ENCODE results near the gene SCAF1. TPM values are rescaled to one million over a fixed set of nuclear protein-coding genes. Genes with fewer than 3 reads are reported as not detected.
A peak's percentile ranks its signal among the peaks of the same experiment; 100 is the strongest.

The SCAF1 gene
- total and polyA plus RNA-seq, 9 of the 15 experiments (the other 6 are each of a cell fraction or from before 2014, with no cell fraction given): 0.20 to 79.0 (median 4.9) TPM

- TF ChIP-seq GTF3C2 (IDR thresholded peaks at IDR 0.05; ENCODE audit: borderline replicate concordance, extremely low read depth, insufficient read length) (peak; percentile 80), SAFB (IDR thresholded peaks at IDR 0.05; ENCODE audit: borderline replicate concordance, low read depth, low read length) (no peak), KLF16 (IDR thresholded peaks at IDR 0.05) (no peak), KDM1A (IDR thresholded peaks at IDR 0.05) (peak; percentile 93 to 97), DMBX1 (CRISPR knock-in tag; IDR thresholded peaks at IDR 0.05; ENCODE audit: borderline replicate concordance) (no peak), NFE2L1 (tag; IDR thresholded peaks at IDR 0.05; ENCODE audit: borderline replicate concordance, low read depth) (no peak), ASH1L (IDR thresholded peaks at IDR 0.05; ENCODE audit: borderline replicate concordance, low read depth, partially characterized antibody) (peak; percentile 84), RFX7 (CRISPR knock-in tag; IDR thresholded peaks at IDR 0.05) (no peak), POLR2AphosphoS5 (IDR thresholded peaks at IDR 0.05; ENCODE audit: control insufficient read depth, insufficient read depth, low read depth, low read length) (peak; percentile 80), ETV5 (CRISPR knock-in tag; IDR thresholded peaks at IDR 0.05; ENCODE audit: low read depth) (no peak), ZNF436 (CRISPR knock-in tag; IDR thresholded peaks at IDR 0.05) (peak; percentile 99), GTF2F1 (IDR thresholded peaks at IDR 0.05; ENCODE audit: low read depth, low read length) (no peak), TCF7L2 (IDR thresholded peaks at IDR 0.05; ENCODE audit: low read depth, low read length) (peak; percentile 97), MAFG (tag; conservative IDR thresholded peaks at IDR 0.05) (0 out of 2 replicates have a peak, but pooled peaks have one; percentile 39), ZNF253 (CRISPR knock-in tag; conservative IDR thresholded peaks at IDR 0.05) (no peak), DDX20 (tag; IDR thresholded peaks at IDR 0.05; ENCODE audit: low read depth) (no peak), E2F5 (CRISPR knock-in tag; IDR thresholded peaks at IDR 0.05) (no peak), CBX2 (IDR thresholded peaks at IDR 0.05; ENCODE audit: insufficient read depth, low read length, poor library complexity, severe bottlenecking) (no peak)
- TF ChIP-seq, protein P1, sequence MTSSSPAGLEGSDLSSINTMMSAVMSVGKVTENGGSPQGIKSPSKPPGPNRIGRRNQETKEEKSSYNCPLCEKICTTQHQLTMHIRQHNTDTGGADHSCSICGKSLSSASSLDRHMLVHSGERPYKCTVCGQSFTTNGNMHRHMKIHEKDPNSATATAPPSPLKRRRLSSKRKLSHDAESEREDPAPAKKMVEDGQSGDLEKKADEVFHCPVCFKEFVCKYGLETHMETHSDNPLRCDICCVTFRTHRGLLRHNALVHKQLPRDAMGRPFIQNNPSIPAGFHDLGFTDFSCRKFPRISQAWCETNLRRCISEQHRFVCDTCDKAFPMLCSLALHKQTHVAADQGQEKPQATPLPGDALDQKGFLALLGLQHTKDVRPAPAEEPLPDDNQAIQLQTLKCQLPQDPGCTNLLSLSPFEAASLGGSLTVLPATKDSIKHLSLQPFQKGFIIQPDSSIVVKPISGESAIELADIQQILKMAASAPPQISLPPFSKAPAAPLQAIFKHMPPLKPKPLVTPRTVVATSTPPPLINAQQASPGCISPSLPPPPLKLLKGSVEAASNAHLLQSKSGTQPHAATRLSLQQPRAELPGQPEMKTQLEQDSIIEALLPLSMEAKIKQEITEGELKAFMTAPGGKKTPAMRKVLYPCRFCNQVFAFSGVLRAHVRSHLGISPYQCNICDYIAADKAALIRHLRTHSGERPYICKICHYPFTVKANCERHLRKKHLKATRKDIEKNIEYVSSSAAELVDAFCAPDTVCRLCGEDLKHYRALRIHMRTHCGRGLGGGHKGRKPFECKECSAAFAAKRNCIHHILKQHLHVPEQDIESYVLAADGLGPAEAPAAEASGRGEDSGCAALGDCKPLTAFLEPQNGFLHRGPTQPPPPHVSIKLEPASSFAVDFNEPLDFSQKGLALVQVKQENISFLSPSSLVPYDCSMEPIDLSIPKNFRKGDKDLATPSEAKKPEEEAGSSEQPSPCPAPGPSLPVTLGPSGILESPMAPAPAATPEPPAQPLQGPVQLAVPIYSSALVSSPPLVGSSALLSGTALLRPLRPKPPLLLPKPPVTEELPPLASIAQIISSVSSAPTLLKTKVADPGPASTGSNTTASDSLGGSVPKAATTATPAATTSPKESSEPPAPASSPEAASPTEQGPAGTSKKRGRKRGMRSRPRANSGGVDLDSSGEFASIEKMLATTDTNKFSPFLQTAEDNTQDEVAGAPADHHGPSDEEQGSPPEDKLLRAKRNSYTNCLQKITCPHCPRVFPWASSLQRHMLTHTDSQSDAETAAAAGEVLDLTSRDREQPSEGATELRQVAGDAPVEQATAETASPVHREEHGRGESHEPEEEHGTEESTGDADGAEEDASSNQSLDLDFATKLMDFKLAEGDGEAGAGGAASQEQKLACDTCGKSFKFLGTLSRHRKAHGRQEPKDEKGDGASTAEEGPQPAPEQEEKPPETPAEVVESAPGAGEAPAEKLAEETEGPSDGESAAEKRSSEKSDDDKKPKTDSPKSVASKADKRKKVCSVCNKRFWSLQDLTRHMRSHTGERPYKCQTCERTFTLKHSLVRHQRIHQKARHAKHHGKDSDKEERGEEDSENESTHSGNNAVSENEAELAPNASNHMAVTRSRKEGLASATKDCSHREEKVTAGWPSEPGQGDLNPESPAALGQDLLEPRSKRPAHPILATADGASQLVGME (CRISPR knock-in tag; IDR thresholded peaks at IDR 0.05): no peak
These were observed 34.3 kb downstream of the SCAF1 start (continued) for GRCh38 chr19:49676136-49676783.

Data from K562 (cell line).